ENCODE data around the gene REV1. TPM values are rescaled to one million over a fixed set of nuclear protein-coding genes. Genes with fewer than 3 reads are reported as not detected.

The REV1 gene
- total and polyA plus RNA-seq, 9 of the 15 experiments (the other 6 are each of a cell fraction or from before 2014, with no cell fraction given), result 12.8 to 54.4 (median 29.6) TPM

GRCh38 chr2:99404039-99404796 lies 85.6 kb downstream of the REV1 start:
- H3K79me2 ChIP-seq (ENCODE audit: control insufficient read depth, insufficient read depth, low read length), result no peaks in the 10 kb centered on the region
- ChIA-PET CTCF (ENCODE audit: low intra/inter-chr PET ratio) (no interaction called here), POLR2A (interaction anchor here (0.8 to 1.2 kb wide), 3 partner anchors 10 to 16 kb away, joined by 3 to 4 read pairs (median 3); no protein-coding TSS in a partner anchor)
- no peaks in the 10 kb centered on the region for H4K20me1 ChIP-seq (replicated peaks; ENCODE audit: control insufficient read depth, insufficient read depth, low read length)
- no peak overlapping the region for H2AFZ ChIP-seq (ENCODE audit: low read depth, low read length)
- intact Hi-C loops (cut with micrococcal nuclease), result no loop called here
- no peaks in the 10 kb centered on the region for H3K9me1 ChIP-seq (ENCODE audit: control insufficient read depth, insufficient read depth, low read length)
- DNase-seq (ENCODE audit: extremely low read depth in 1 of 4, low spot score in 3 of 4) (no peak), FAIRE-seq (no peak), ATAC-seq (peak; percentile 16; the same call in 2 of the 3 replicates)
- no peak overlapping the region for H3K4me2 ChIP-seq (ENCODE audit: insufficient read depth, low read length)
- in situ Hi-C loops (cut with MboI), result no loop called here
- no peak overlapping the region for H3K27ac ChIP-seq (ENCODE audit: extremely low read depth, low read depth, low read length)
- WGBS (ENCODE audit: insufficient coverage, low coverage, missing lambda C conversion rate), result 88% methylated on average over 8 of the region's 8 CpGs
- no peaks in the 10 kb centered on the region for H3K27me3 ChIP-seq (ENCODE audit: control insufficient read depth in 2 of 2, insufficient read depth in 2 of 2, low read length in 2 of 2)
- H3K4me3 ChIP-seq, result no peak overlapping the region
- H3K9ac ChIP-seq (ENCODE audit: insufficient read depth in 1 of 2, low read depth in 2 of 2, low read length in 2 of 2), result no peak overlapping the region
- peaks cover 93% of the 10 kb centered on the region for H3K36me3 ChIP-seq (ENCODE audit: control insufficient read depth, insufficient read depth, low read length)
- no peaks in the 10 kb centered on the region for H3K9me3 ChIP-seq (replicated peaks; ENCODE audit: control insufficient read depth, insufficient read depth, low read depth, low read length)
- H3K4me1 ChIP-seq (replicated peaks in 1 of 2; ENCODE audit: control insufficient read depth in 2 of 2, insufficient read depth in 2 of 2, low read length in 2 of 2), result no peaks in the 10 kb centered on the region
- no TSS peak for BruUV-seq (replicated peaks)
- peak; percentile 9; the same call in 1 of the 2 replicates for TF ChIP-seq POLR2A (conservative IDR thresholded peaks at IDR 0.05)
- no peak for TF ChIP-seq ILK (tag; IDR thresholded peaks at IDR 0.05; ENCODE audit: borderline replicate concordance, low read depth)
- no peak for TF ChIP-seq PREB (CRISPR knock-in tag; IDR thresholded peaks at IDR 0.05)

GRCh38 chr2:99403524-99403923 lies 86.3 kb downstream of the REV1 start:
- Histone ChIP-seq H3K4me2 (ENCODE audit: insufficient read depth, low read length) (no peak overlapping the region), H3K27me3 (ENCODE audit: control insufficient read depth in 2 of 2, insufficient read depth in 2 of 2, low read length in 2 of 2) (no peaks in the 10 kb centered on the region), H3K4me1 (replicated peaks in 1 of 2; ENCODE audit: control insufficient read depth in 2 of 2, insufficient read depth in 2 of 2, low read length in 2 of 2) (no peaks in the 10 kb centered on the region), H3K36me3 (ENCODE audit: control insufficient read depth, insufficient read depth, low read length) (peaks cover 96% of the 10 kb centered on the region), H3K9me3 (replicated peaks; ENCODE audit: control insufficient read depth, insufficient read depth, low read depth, low read length) (no peaks in the 10 kb centered on the region), H2AFZ (ENCODE audit: low read depth, low read length) (no peak overlapping the region), H3K4me3 (no peak overlapping the region), H4K20me1 (replicated peaks; ENCODE audit: control insufficient read depth, insufficient read depth, low read length) (no peaks in the 10 kb centered on the region), H3K9ac (ENCODE audit: insufficient read depth in 1 of 2, low read depth in 2 of 2, low read length in 2 of 2) (no peak overlapping the region), H3K9me1 (ENCODE audit: control insufficient read depth, insufficient read depth, low read length) (no peaks in the 10 kb centered on the region), H3K79me2 (ENCODE audit: control insufficient read depth, insufficient read depth, low read length) (no peaks in the 10 kb centered on the region), H3K27ac (ENCODE audit: extremely low read depth, low read depth, low read length) (no peak overlapping the region)
- peak; percentile 85 for FAIRE-seq
- peak; percentile 29; the same call in 1 of the 3 replicates for ATAC-seq
- BruUV-seq (replicated peaks), result no TSS peak
- DNase-seq (ENCODE audit: extremely low read depth in 1 of 4, low spot score in 3 of 4), result peak in 1 of 4 experiments; percentile 13
- in situ Hi-C loops (cut with MboI), result no loop called here
- WGBS (ENCODE audit: insufficient coverage, low coverage, missing lambda C conversion rate), result 79% methylated on average over 4 of the region's 4 CpGs
- CTCF ChIA-PET (ENCODE audit: low intra/inter-chr PET ratio), result no interaction called here
- intact Hi-C loops (cut with micrococcal nuclease), result no loop called here
- POLR2A ChIA-PET, result interaction anchor here (1.1 to 1.2 kb wide), 2 partner anchors 9 to 10 kb away, joined by 3 to 4 read pairs; no protein-coding TSS in a partner anchor
- TF ChIP-seq ZNF707 (CRISPR knock-in tag; conservative IDR thresholded peaks at IDR 0.05), result 0 out of 2 replicates have a peak, but pooled peaks have one; percentile 14
- TF ChIP-seq MXI1 (IDR thresholded peaks at IDR 0.05; ENCODE audit: low read depth, low read length), result no peak
- TF ChIP-seq CTCF (IDR thresholded peaks at IDR 0.05 in 2 of 3, conservative IDR thresholded peaks at IDR 0.05 in 1 of 3; ENCODE audit: insufficient read depth in 2 of 3, low read depth in 1 of 3, low read length in 3 of 3), result 0 out of 6 replicates have a peak, but pooled peaks of 1 of the 3 experiments have one; percentile 23
- TF ChIP-seq KLF16 (IDR thresholded peaks at IDR 0.05), result no peak
- no peak for TF ChIP-seq KLF1 (tag; IDR thresholded peaks at IDR 0.05)
- TF ChIP-seq ESRRB (CRISPR knock-in tag; IDR thresholded peaks at IDR 0.05; ENCODE audit: borderline replicate concordance), result no peak
- TF ChIP-seq MYBL2 (IDR thresholded peaks at IDR 0.05; ENCODE audit: low read depth), result no peak
- no peak for TF ChIP-seq MYBL2 (CRISPR knock-in tag; IDR thresholded peaks at IDR 0.05; ENCODE audit: borderline replicate concordance)
- no peak for TF ChIP-seq GTF2A2 (tag; IDR thresholded peaks at IDR 0.05)
